B cell (primary cell): ENCODE results near the gene AXDND1.

Experiments
- CTCF ChIP-seq: fragments of 200-600 bp; IDR thresholded peaks from one replicate; pipeline ENCODE4 v1.8.0; 2022; ENCODE audit warnings: antibody characterized with exemption, mild to moderate bottlenecking
- EZH2 ChIP-seq: IDR thresholded peaks from 2 replicates; pipeline ENCODE4 v1.6.1; 2012; ENCODE audit warnings: borderline replicate concordance, low read depth, mild to moderate bottlenecking, moderate library complexity, low read length; ENCODE audit not compliant: insufficient read depth, poor library complexity, severe bottlenecking

GRCh38 chr1:179530352-179530751, 164.6 kb downstream of the AXDND1 start:
- TF ChIP-seq CTCF (no peak), EZH2 (no peak)
